A673 (cell line): Measurements from ENCODE around the gene RMP24.
A peak's percentile ranks its signal among the peaks of the same experiment; 100 is the strongest.

Experiments used
- BruUV-seq: library from RNA; stranded (reverse); fragments of 400-500 nt; replicated peaks from 2 replicates; lab custom pipeline; 2021; lab: Mats Ljungman, UMichigan
- CTCF ChIA-PET: fragments of 300-600 bp; sonication (Branson Sonifier 250); formaldehyde crosslinking; loops from one replicate; lab custom pipeline; 2022; ENCODE audit warnings: antibody characterized with exemption; lab: Charles Lee
- POLR2A ChIA-PET: fragments of 300-600 bp; sonication (Branson Sonifier 250); formaldehyde crosslinking; loops from one replicate; lab custom pipeline; 2022; ENCODE audit warnings: antibody characterized with exemption; ENCODE audit not compliant: low non-redundant PET; lab: Charles Lee
- DNase-seq: peaks from one replicate; pipeline ENCODE4 v3.0.0-alpha.2; 2015; ENCODE audit warnings: low spot score
- H3K27ac ChIP-seq: fragments of 200-600 bp; sonication (generic); 2 replicates; pipeline ENCODE4 v1.5.1; 2016; ENCODE audit warnings: mixed run types, low read depth, mild to moderate bottlenecking, mixed read lengths, antibody characterized with exemption, low read length; ENCODE audit not compliant: poor library complexity, severe bottlenecking
- H3K27me3 ChIP-seq: fragments of 200-600 bp; sonication (generic); replicated peaks from 2 replicates; pipeline ENCODE4 v1.6.1; 2017; ENCODE audit warnings: mixed run types, low read depth, mild to moderate bottlenecking, mixed read lengths, antibody characterized with exemption, low read length; ENCODE audit not compliant: insufficient read depth, poor library complexity
- H3K36me3 ChIP-seq: fragments of 200-600 bp; sonication (generic); 2 replicates; pipeline ENCODE4 v1.6.1; 2016; ENCODE audit warnings: mixed run types, mild to moderate bottlenecking, mixed read lengths, antibody characterized with exemption, low read length; ENCODE audit not compliant: insufficient read depth, poor library complexity, severe bottlenecking
- H3K4me1 ChIP-seq: fragments of 200-600 bp; sonication (generic); 2 replicates; pipeline ENCODE4 v1.6.1; 2017; ENCODE audit warnings: mixed run types, mild to moderate bottlenecking, mixed read lengths, antibody characterized with exemption, low read length; ENCODE audit not compliant: insufficient read depth, poor library complexity, severe bottlenecking
- H3K4me3 ChIP-seq: fragments of 200-600 bp; sonication (generic); 2 replicates; pipeline ENCODE4 v1.5.1; 2016; ENCODE audit warnings: low read depth, mixed run types, mild to moderate bottlenecking, mixed read lengths, low read length; ENCODE audit not compliant: poor library complexity, severe bottlenecking
- H3K9me3 ChIP-seq: fragments of 200-600 bp; sonication (generic); 2 replicates; pipeline ENCODE4 v1.6.1; 2016; ENCODE audit warnings: mixed run types, low read depth, mild to moderate bottlenecking, mixed read lengths, antibody characterized with exemption, low read length; ENCODE audit not compliant: poor library complexity, severe bottlenecking
- CTCF ChIP-seq: fragments of 300-800, 200-600 bp; sonication (generic); conservative IDR thresholded peaks from 2 replicates; pipeline ENCODE4 v1.5.1; 2017; ENCODE audit warnings: low read depth, mild to moderate bottlenecking, antibody characterized with exemption, low read length, moderate library complexity, mixed read lengths
- EZH2 ChIP-seq: fragments of 200-600 bp; sonication (generic); IDR thresholded peaks from 2 replicates; pipeline ENCODE4 v1.6.1; 2017; ENCODE audit warnings: borderline replicate concordance, low read depth, mild to moderate bottlenecking, mixed read lengths, antibody characterized with exemption, low read length; ENCODE audit not compliant: poor library complexity, severe bottlenecking
- intact Hi-C: fragments of 100-400 bp; cut with micrococcal nuclease; formaldehyde crosslinking; loops from one replicate; pipeline ENCODE4 v1.10.0; 2022; ENCODE audit not compliant: unreplicated experiment

Gene RMP24

GRCh38 chr18:35979112-35979511, 6.6 kb downstream of the RMP24 start:
- Histone ChIP-seq H3K27ac (no peak overlapping the region), H3K4me1 (no peaks in the 10 kb centered on the region), H3K27me3 (no peaks in the 10 kb centered on the region), H3K36me3 (peaks cover 62% of the 10 kb centered on the region), H3K4me3 (no peak overlapping the region), H3K9me3 (no peaks in the 10 kb centered on the region)
- no TSS peak for BruUV-seq
- CTCF ChIA-PET: no interaction called here
- POLR2A ChIA-PET: no interaction called here
- intact Hi-C loops: no loop called here
- no peak for DNase-seq
- TF ChIP-seq CTCF (no peak), EZH2 (no peak)

- intact Hi-C loops: no loop called here
- H3K9me3 ChIP-seq: no peaks in the 10 kb centered on the region
- no peak overlapping the region for H3K4me3 ChIP-seq
- BruUV-seq: no TSS peak
- peak; percentile 6 for DNase-seq
- no peak for TF ChIP-seq EZH2
- TF ChIP-seq CTCF: no peak
- no peaks in the 10 kb centered on the region for H3K27me3 ChIP-seq
- ChIA-PET CTCF (no interaction called here), POLR2A (no interaction called here)
- peaks cover 32% of the 10 kb centered on the region for H3K36me3 ChIP-seq
- no peaks in the 10 kb centered on the region for H3K4me1 ChIP-seq
- no peak overlapping the region for H3K27ac ChIP-seq
These were observed 10.1 kb downstream of the RMP24 start for GRCh38 chr18:35982409-35983114.

GRCh38 chr18:35983147-35983546, 10.7 kb downstream of the RMP24 start:
- POLR2A ChIA-PET: no interaction called here
- Histone ChIP-seq H3K4me3 (no peak overlapping the region), H3K27ac (no peak overlapping the region), H3K27me3 (no peaks in the 10 kb centered on the region), H3K36me3 (peaks cover 26% of the 10 kb centered on the region), H3K9me3 (no peaks in the 10 kb centered on the region), H3K4me1 (no peaks in the 10 kb centered on the region)
- no TSS peak for BruUV-seq
- TF ChIP-seq EZH2 (no peak), CTCF (no peak)
- DNase-seq: no peak
- CTCF ChIA-PET: no interaction called here
- intact Hi-C loops: no loop called here
